GDM1 (cell line): Measurements from ENCODE around the gene DRAXIN.
A peak's percentile ranks its signal among the peaks of the same experiment; 100 is the strongest.

Source experiments
- DNase-seq: peaks from one replicate; lab custom pipeline; 2025; lab: John Stamatoyannopoulos, UW

The DRAXIN gene

GRCh38 chr1:11657654-11658053 is 33.9 kb upstream of the DRAXIN start:
- DNase-seq, result no peak

GRCh38 chr1:11658542-11658941 is 33.0 kb upstream of the DRAXIN start:
- no peak for DNase-seq

- DNase-seq, result no peak
Measured at GRCh38 chr1:11659748-11660147, 31.8 kb upstream of the DRAXIN start.

- DNase-seq, result no peak
Measured at GRCh38 chr1:11661103-11661502, 30.4 kb upstream of the DRAXIN start.

- DNase-seq, result no peak
Measured at GRCh38 chr1:11664336-11665065, 27.0 kb upstream of the DRAXIN start.

GRCh38 chr1:11668516-11668915 is 23.0 kb upstream of the DRAXIN start:
- no peak for DNase-seq

- DNase-seq, result no peak
Measured at GRCh38 chr1:11670747-11671146, 20.8 kb upstream of the DRAXIN start.

GRCh38 chr1:11671205-11671543 is 20.3 kb upstream of the DRAXIN start:
- no peak for DNase-seq

GRCh38 chr1:11671544-11672286 is 19.8 kb upstream of the DRAXIN start:
- DNase-seq, result no peak

GRCh38 chr1:11673089-11673769 is 18.3 kb upstream of the DRAXIN start:
- DNase-seq, result no peak

GRCh38 chr1:11674488-11674887 is 17.0 kb upstream of the DRAXIN start:
- DNase-seq, result no peak

GRCh38 chr1:11675325-11675724 is 16.2 kb upstream of the DRAXIN start:
- no peak for DNase-seq

- DNase-seq, result no peak
Measured at GRCh38 chr1:11676386-11677103, 15.0 kb upstream of the DRAXIN start.

GRCh38 chr1:11678442-11678841 is 13.1 kb upstream of the DRAXIN start:
- DNase-seq, result no peak

GRCh38 chr1:11680270-11681070 is 11.0 kb upstream of the DRAXIN start:
- no peak for DNase-seq

GRCh38 chr1:11681071-11681771 is 10.3 kb upstream of the DRAXIN start, which contains the start of gene MAD2L2:
Gene MAD2L2 (minus strand): TSS chr1:11681148. CDS start chr1:11680601, 547 bp downstream.
- peak; percentile 81 for DNase-seq

- no peak for DNase-seq
Measured at GRCh38 chr1:11682287-11682771, 9.2 kb upstream of the DRAXIN start.

- no peak for DNase-seq
Measured at GRCh38 chr1:11682799-11683198, 8.7 kb upstream of the DRAXIN start.

- no peak for DNase-seq
Measured at GRCh38 chr1:11684070-11684469, 7.4 kb upstream of the DRAXIN start.

- no peak for DNase-seq
Measured at GRCh38 chr1:11685210-11685752, 6.2 kb upstream of the DRAXIN start.
